ENCODE measurements around the gene CHAMP1. TPM values are rescaled to one million over a fixed set of nuclear protein-coding genes. Genes with fewer than 3 reads are reported as not detected.

The CHAMP1 gene
- total RNA-seq (10 to 100 TPM; 24.0 to 25.1 TPM), polyA plus RNA-seq (1 to 10 TPM; 5.4 to 8.6 TPM)

GRCh38 chr13:114314074-114314912 is at the start of gene CHAMP1:
Gene CHAMP1, plus strand, starts transcription at chr13:114314503. Its CDS starts 9,340 bp downstream, at chr13:114323843.
- ChIA-PET POLR2A (ENCODE audit: partially characterized antibody) (interaction anchor here (1.1 to 4.1 kb wide), 4 partner anchors 14 to 45 kb away, joined by 3 to 24 read pairs (median 6); partner anchors contain the start of gene UPF3A), CTCF (ENCODE audit: partially characterized antibody) (interaction anchor here (0.8 kb wide), 1 partner anchor 34 kb away, joined by 5 read pairs; no protein-coding TSS in a partner anchor)
- Histone ChIP-seq H3K27me3 (ENCODE audit: insufficient read depth, low read length) (no peaks in the 10 kb centered on the region), H3K4me3 (ENCODE audit: low read length in 2 of 2) (peak within 1 kb of the TSS; percentile 12 to 88), H3K4me1 (ENCODE audit: insufficient read depth, low read length) (peaks cover 58% of the 10 kb centered on the region), H3K36me3 (ENCODE audit: insufficient read depth, low read length) (no peaks in the 10 kb centered on the region), H3K27ac (ENCODE audit: low read depth, low read length) (peak within 1 kb of the TSS; percentile 79), H3K9me3 (ENCODE audit: control insufficient read depth in 1 of 2, low read length in 2 of 2) (no peaks in the 10 kb centered on the region)
- peak within 1 kb of the TSS; percentile 84 to 98 (median 90) for H3K27ac Mint-ChIP-seq
- peak within 1 kb of the TSS; percentile 86 to 95 (median 93) for H3K4me3 Mint-ChIP-seq
- peaks cover 0 to 6% of the 10 kb centered on the region in 2 donors for H3K36me3 Mint-ChIP-seq
- H3K9me3 Mint-ChIP-seq = no peaks in the 10 kb centered on the region
- DNase-seq = peak; percentile 88 to 90 (median 89)
- no peaks in the 10 kb centered on the region for H3K27me3 Mint-ChIP-seq
- H3K4me1 Mint-ChIP-seq = peaks cover 28 to 48% (median 40%) of the 10 kb centered on the region in 4 donors
- intact Hi-C loops (cut with micrococcal nuclease) = loop anchor here (1.0 kb wide), 1 partner anchor 33 kb away; the partner anchor contains the start of gene UPF3A

- CTCF ChIA-PET (ENCODE audit: partially characterized antibody) = interaction anchor here (1.2 kb wide), 1 partner anchor 29 kb away, joined by 3 read pairs; no protein-coding TSS in a partner anchor
- H3K4me3 Mint-ChIP-seq = peak overlapping the region in 2 of 8 donors; percentile 13 to 59
- H3K27ac ChIP-seq (ENCODE audit: low read depth, low read length) = no peak overlapping the region
- H3K36me3 ChIP-seq (ENCODE audit: insufficient read depth, low read length) = peaks cover 27% of the 10 kb centered on the region
- DNase-seq = no peak
- H3K4me3 ChIP-seq (ENCODE audit: low read length in 2 of 2) = no peak overlapping the region
- H3K9me3 ChIP-seq (ENCODE audit: control insufficient read depth in 1 of 2, low read length in 2 of 2) = no peaks in the 10 kb centered on the region
- no peaks in the 10 kb centered on the region for H3K27me3 ChIP-seq (ENCODE audit: insufficient read depth, low read length)
- intact Hi-C loops (cut with micrococcal nuclease) = no loop called here
- no peaks in the 10 kb centered on the region for H3K27me3 Mint-ChIP-seq
- peaks cover 73 to 77% of the 10 kb centered on the region in 2 donors for H3K36me3 Mint-ChIP-seq
- H3K27ac Mint-ChIP-seq = peak overlapping the region in 2 of 7 donors; percentile 39 to 41
- peaks cover 42 to 80% (median 56%) of the 10 kb centered on the region in 4 donors for H3K4me1 Mint-ChIP-seq
- H3K4me1 ChIP-seq (ENCODE audit: insufficient read depth, low read length) = peaks cover 65% of the 10 kb centered on the region
- no peaks in the 10 kb centered on the region for H3K9me3 Mint-ChIP-seq
- POLR2A ChIA-PET (ENCODE audit: partially characterized antibody) = interaction anchor here (2.1 kb wide), 1 partner anchor 17 kb away, joined by 11 read pairs; the partner anchor contains the start of gene UPF3A
Measured at GRCh38 chr13:114264886-114265611, 49.3 kb upstream of the CHAMP1 start.

- H3K4me1 Mint-ChIP-seq = peaks cover 36 to 68% (median 48%) of the 10 kb centered on the region in 4 donors
- no peaks in the 10 kb centered on the region for H3K9me3 ChIP-seq (ENCODE audit: control insufficient read depth in 1 of 2, low read length in 2 of 2)
- H3K36me3 Mint-ChIP-seq = peaks cover 67 to 71% of the 10 kb centered on the region in 2 donors
- POLR2A ChIA-PET (ENCODE audit: partially characterized antibody) = interaction anchor here (1.0 to 2.1 kb wide), 2 partner anchors 12 to 15 kb away, joined by 7 to 11 read pairs; partner anchors contain the start of gene UPF3A
- intact Hi-C loops (cut with micrococcal nuclease) = loop anchor here (2.0 kb wide), 1 partner anchor 15 kb away; the partner anchor contains the start of gene UPF3A
- H3K27me3 Mint-ChIP-seq = no peaks in the 10 kb centered on the region
- H3K27ac ChIP-seq (ENCODE audit: low read depth, low read length) = no peak overlapping the region
- DNase-seq = peak in 1 of 5 donors; percentile 38
- no peaks in the 10 kb centered on the region for H3K27me3 ChIP-seq (ENCODE audit: insufficient read depth, low read length)
- peaks cover 17% of the 10 kb centered on the region for H3K36me3 ChIP-seq (ENCODE audit: insufficient read depth, low read length)
- no peak overlapping the region for H3K4me3 ChIP-seq (ENCODE audit: low read length in 2 of 2)
- peak overlapping the region in 7 of 8 donors; percentile 20 to 78 (median 58) for H3K4me3 Mint-ChIP-seq
- H3K27ac Mint-ChIP-seq = peak overlapping the region in 5 of 7 donors; percentile 22 to 75 (median 55)
- no peaks in the 10 kb centered on the region for H3K9me3 Mint-ChIP-seq
- CTCF ChIA-PET (ENCODE audit: partially characterized antibody) = interaction anchor here (1.2 to 1.6 kb wide), 2 partner anchors 14 to 30 kb away, joined by 3 read pairs; no protein-coding TSS in a partner anchor
- peaks cover 57% of the 10 kb centered on the region for H3K4me1 ChIP-seq (ENCODE audit: insufficient read depth, low read length)
Measured at GRCh38 chr13:114266241-114266640, 48.1 kb upstream of the CHAMP1 start.

- peak overlapping the region; percentile 60 to 89 (median 76) for H3K27ac Mint-ChIP-seq
- Histone ChIP-seq H3K36me3 (ENCODE audit: insufficient read depth, low read length) (peaks cover 25% of the 10 kb centered on the region), H3K27me3 (ENCODE audit: insufficient read depth, low read length) (no peaks in the 10 kb centered on the region), H3K27ac (ENCODE audit: low read depth, low read length) (peak overlapping the region; percentile 5), H3K4me1 (ENCODE audit: insufficient read depth, low read length) (peaks cover 33% of the 10 kb centered on the region), H3K9me3 (ENCODE audit: control insufficient read depth in 1 of 2, low read length in 2 of 2) (no peaks in the 10 kb centered on the region), H3K4me3 (ENCODE audit: low read length in 2 of 2) (peak overlapping the region in 1 of 2 donors; percentile 30)
- peaks cover 19 to 46% (median 31%) of the 10 kb centered on the region in 4 donors for H3K4me1 Mint-ChIP-seq
- ChIA-PET CTCF (ENCODE audit: partially characterized antibody) (no interaction called here), POLR2A (ENCODE audit: partially characterized antibody) (interaction anchor here (1.0 to 3.0 kb wide), 3 partner anchors 12 to 47 kb away, joined by 3 to 27 read pairs (median 5); partner anchors contain the start of gene UPF3A)
- intact Hi-C loops (cut with micrococcal nuclease) = no loop called here
- peak overlapping the region; percentile 51 to 83 (median 72) for H3K4me3 Mint-ChIP-seq
- H3K27me3 Mint-ChIP-seq = no peaks in the 10 kb centered on the region
- H3K9me3 Mint-ChIP-seq = no peaks in the 10 kb centered on the region
- peak; percentile 21 to 51 (median 35) for DNase-seq
- H3K36me3 Mint-ChIP-seq = peaks cover 67 to 69% of the 10 kb centered on the region in 2 donors
Measured at GRCh38 chr13:114268344-114269280, 45.7 kb upstream of the CHAMP1 start.

GRCh38 chr13:114269281-114269770 is 45.0 kb upstream of the CHAMP1 start:
- Histone ChIP-seq H3K9me3 (ENCODE audit: control insufficient read depth in 1 of 2, low read length in 2 of 2) (no peaks in the 10 kb centered on the region), H3K36me3 (ENCODE audit: insufficient read depth, low read length) (peaks cover 25% of the 10 kb centered on the region), H3K27me3 (ENCODE audit: insufficient read depth, low read length) (no peaks in the 10 kb centered on the region), H3K27ac (ENCODE audit: low read depth, low read length) (no peak overlapping the region), H3K4me1 (ENCODE audit: insufficient read depth, low read length) (peaks cover 27% of the 10 kb centered on the region), H3K4me3 (ENCODE audit: low read length in 2 of 2) (no peak overlapping the region)
- Mint-ChIP-seq H3K27me3 (no peaks in the 10 kb centered on the region), H3K4me3 (peak overlapping the region in 4 of 8 donors; percentile 36 to 52 (median 43)), H3K9me3 (no peaks in the 10 kb centered on the region), H3K4me1 (peaks cover 16 to 42% (median 28%) of the 10 kb centered on the region in 4 donors), H3K36me3 (peaks cover 65 to 68% of the 10 kb centered on the region in 2 donors), H3K27ac (peak overlapping the region; percentile 9 to 89 (median 69))
- CTCF ChIA-PET (ENCODE audit: partially characterized antibody) = no interaction called here
- DNase-seq = no peak
- intact Hi-C loops (cut with micrococcal nuclease) = no loop called here
- POLR2A ChIA-PET (ENCODE audit: partially characterized antibody) = interaction anchor here (1.4 to 3.0 kb wide), 2 partner anchors 11 to 46 kb away, joined by 5 to 27 read pairs; partner anchors contain the start of gene UPF3A

GRCh38 chr13:114272977-114273376 is 41.3 kb upstream of the CHAMP1 start:
- no peaks in the 10 kb centered on the region for H3K27me3 Mint-ChIP-seq
- H3K4me3 Mint-ChIP-seq = no peak overlapping the region
- POLR2A ChIA-PET (ENCODE audit: partially characterized antibody) = no interaction called here
- Histone ChIP-seq H3K4me3 (ENCODE audit: low read length in 2 of 2) (no peak overlapping the region), H3K36me3 (ENCODE audit: insufficient read depth, low read length) (peaks cover 13% of the 10 kb centered on the region), H3K9me3 (ENCODE audit: control insufficient read depth in 1 of 2, low read length in 2 of 2) (no peaks in the 10 kb centered on the region), H3K27me3 (ENCODE audit: insufficient read depth, low read length) (no peaks in the 10 kb centered on the region), H3K4me1 (ENCODE audit: insufficient read depth, low read length) (peaks cover 14% of the 10 kb centered on the region), H3K27ac (ENCODE audit: low read depth, low read length) (no peak overlapping the region)
- H3K27ac Mint-ChIP-seq = peak overlapping the region in 2 of 7 donors; percentile 7 to 26
- DNase-seq = no peak
- H3K36me3 Mint-ChIP-seq = peaks cover 52 to 58% of the 10 kb centered on the region in 2 donors
- H3K9me3 Mint-ChIP-seq = no peaks in the 10 kb centered on the region
- intact Hi-C loops (cut with micrococcal nuclease) = no loop called here
- CTCF ChIA-PET (ENCODE audit: partially characterized antibody) = no interaction called here
- peaks cover 9 to 16% (median 15%) of the 10 kb centered on the region in 4 donors for H3K4me1 Mint-ChIP-seq

Data from CD4-positive, alpha-beta memory T cell (primary cell).